HL-60/S4 (cell line): ENCODE measurements around the gene CD300LG.
"Not testable (repeated sequence)": the region's sequence is repeated elsewhere in the genome, so short reads cannot be mapped to it uniquely, and the experiment has no call there.

Experiments
- in situ Hi-C: fragments of 300-500 bp; cut with MboI; formaldehyde crosslinking; loops from 2 replicates; pipeline ENCODE4 v1.14.3; 2022; ENCODE audit warnings: low sequenced_read_pairs

CD300LG gene

DNA sequence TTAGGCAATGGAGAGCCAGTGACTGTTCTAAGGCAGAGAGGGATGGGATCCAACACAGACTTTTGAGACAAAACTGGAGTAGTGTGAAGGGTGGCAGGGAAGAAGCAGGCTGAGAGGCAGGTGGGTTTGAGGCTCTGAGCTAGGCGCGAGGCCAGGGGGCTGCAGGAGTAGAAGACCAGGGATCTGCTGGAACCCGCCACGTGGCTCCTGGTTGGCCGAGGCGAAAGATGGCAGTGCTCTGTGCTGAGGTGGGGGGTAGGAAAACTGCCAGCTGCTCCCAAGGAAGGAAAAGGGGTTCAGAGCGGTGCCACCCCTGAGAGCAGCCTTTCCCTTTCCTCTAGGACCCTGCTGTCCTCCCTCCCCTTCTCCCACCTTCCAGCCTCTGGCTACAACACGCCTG lies 5.6 kb downstream of the CD300LG start:
- in situ Hi-C loops: no loop called here

DNA sequence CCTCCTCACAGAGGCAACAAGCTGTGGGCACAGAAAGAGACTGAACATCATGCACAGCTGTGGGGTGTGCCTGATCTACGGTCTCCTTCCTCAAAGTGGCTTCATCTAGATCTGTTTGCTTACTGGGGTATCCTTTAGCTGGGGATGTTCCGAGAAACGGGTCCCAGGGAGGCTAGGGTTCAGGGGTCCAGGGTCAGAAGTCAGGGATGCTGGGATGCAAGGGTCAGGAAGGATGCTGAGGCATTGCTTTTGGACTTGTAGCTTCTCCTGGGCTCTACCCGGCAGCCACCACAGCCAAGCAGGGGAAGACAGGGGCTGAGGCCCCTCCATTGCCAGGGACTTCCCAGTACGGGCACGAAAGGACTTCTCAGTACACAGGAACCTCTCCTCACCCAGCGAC lies 6.6 kb downstream of the CD300LG start:
- in situ Hi-C loops: no loop called here

GRCh38 chr17:43854498-43854897 lies 7.5 kb downstream of the CD300LG start:
- in situ Hi-C loops: no loop called here

DNA sequence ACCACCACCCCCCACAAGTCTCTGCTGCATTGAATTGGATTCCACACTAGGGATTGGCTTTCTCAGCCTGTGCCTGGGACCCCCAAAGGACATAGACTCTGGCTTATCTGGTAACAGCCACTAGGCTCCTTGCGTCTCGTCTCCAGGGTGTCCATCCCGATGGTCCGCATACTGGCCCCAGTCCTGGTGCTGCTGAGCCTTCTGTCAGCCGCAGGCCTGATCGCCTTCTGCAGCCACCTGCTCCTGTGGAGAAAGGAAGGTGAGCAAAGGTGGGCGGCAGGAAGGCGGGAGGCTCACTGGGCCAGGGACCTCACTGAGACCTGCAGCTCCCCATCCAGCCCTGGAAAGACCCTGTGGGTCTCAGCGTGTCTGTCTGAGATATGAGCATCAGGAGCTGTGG lies 8.1 kb downstream of the CD300LG start:
- in situ Hi-C loops: no loop called here

DNA sequence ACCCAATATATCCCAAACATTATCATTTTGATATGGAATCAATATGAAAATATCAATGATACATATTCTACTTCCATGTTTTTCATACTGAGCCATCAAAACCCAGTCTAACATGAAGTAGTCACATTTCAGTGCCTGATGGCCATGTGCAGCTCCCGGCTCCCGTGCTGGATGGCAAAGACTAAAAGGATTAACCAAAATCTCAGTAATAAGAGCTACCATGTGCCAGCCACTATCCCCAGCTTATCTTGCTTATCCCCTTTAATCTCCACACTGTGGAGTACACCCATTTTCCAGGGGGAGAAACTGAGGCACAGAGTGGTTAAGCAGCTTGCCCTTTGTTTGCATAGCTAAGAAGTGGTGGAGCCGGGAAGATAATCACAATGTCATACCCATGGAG lies 9.2 kb downstream of the CD300LG start:
- in situ Hi-C loops: no loop called here

DNA sequence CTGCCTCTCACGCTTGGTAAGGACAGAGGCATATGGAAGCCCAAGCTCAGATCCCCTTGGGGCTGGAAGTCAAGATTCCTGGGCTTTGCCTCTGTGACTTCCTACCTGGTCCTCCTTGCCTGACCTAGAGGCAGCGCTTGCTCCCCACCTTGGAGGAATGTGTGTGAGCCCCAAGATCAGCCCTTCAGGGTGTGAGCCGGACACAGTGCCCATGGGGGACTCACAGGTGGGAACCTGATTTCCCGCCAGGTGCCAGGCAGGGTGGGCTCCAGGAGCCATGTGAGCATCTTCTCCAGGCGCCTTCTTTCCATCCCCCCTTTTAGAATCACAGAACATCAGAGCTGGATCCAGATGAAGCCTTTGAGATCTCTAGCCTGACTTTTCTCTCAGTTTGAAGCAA lies 10.2 kb downstream of the CD300LG start:
- in situ Hi-C loops: no loop called here

GRCh38 chr17:43857957-43858600 lies 11.1 kb downstream of the CD300LG start:
- in situ Hi-C loops: no loop called here

DNA sequence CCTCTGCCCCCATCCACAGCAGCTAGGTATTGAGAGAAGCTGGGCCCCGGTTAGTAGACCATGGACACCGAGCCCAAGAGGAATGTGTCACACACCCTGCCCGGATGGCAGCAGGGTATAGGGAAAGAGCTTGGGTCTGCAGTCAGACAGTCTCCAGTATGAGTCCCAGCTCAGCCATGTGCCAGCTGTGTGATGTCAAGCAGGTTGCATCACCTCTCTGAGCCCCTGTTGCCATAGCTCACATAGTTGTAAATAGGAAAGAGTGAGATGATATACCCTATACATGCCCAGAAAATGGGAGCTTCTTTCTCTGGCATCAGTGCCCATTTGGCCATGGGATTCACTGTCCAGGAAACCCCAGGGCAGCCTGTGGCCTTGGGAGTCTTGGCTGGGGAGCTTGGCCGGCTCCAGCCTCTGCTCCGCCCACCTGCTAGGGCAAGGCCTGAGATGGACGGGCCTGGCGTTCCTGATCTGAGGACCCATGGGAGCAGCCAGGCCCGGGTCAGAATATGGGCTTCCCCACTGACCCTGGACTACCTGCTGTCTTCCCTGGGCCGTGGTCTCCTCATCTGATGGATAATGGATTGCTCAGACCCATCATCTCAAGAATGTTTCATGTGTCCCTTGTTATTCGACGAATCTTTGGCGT lies 13.2 kb downstream of the CD300LG start:
- in situ Hi-C loops: no loop called here

DNA sequence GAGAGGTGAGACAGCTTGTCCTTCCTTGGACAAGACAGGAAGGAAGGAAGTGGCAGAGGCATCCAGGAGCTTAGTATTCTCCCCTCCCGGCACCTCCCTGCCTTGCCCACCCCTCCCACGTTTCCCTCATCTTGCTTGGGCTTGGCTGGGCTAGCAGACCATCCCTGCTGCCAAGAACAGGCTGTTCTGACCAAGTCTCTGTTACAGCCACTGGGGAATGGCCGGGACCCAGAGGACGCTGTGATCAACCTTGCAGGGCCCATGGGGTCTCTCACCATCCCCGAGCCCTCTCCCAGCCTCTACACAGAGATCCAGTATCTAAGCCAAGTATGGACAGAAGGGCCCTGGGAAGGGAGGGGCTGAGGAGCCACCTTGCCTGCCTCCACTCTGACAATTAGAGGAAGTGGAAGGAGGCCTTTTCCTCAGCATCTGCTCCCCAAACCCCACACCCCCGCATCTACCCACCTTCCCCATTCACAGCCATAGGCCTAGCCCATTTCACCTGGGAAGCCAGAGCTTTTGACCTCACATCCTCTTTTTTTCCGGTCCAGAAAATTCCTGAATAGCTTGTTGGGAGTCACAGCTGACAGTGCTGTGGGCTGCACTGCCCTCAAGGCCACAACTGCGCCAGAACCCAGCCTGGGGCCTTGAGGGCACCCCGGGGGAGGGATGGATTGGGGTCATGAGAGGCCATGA lies 14.1 kb downstream of the CD300LG start:
- in situ Hi-C loops: no loop called here

- in situ Hi-C loops: no loop called here
Measured at GRCh38 chr17:43861960-43862359, 15.0 kb downstream of the CD300LG start.

- in situ Hi-C loops: no loop called here
Measured at GRCh38 chr17:43864161-43864984, 17.4 kb downstream of the CD300LG start.

- in situ Hi-C loops: no loop called here
Measured at GRCh38 chr17:43868226-43868994, 21.4 kb downstream of the CD300LG start.

- in situ Hi-C loops: not testable (repeated sequence)
Measured at GRCh38 chr17:43869031-43869430, 22.1 kb downstream of the CD300LG start.

GRCh38 chr17:43871946-43872690 lies 25.1 kb downstream of the CD300LG start:
- in situ Hi-C loops: no loop called here

DNA sequence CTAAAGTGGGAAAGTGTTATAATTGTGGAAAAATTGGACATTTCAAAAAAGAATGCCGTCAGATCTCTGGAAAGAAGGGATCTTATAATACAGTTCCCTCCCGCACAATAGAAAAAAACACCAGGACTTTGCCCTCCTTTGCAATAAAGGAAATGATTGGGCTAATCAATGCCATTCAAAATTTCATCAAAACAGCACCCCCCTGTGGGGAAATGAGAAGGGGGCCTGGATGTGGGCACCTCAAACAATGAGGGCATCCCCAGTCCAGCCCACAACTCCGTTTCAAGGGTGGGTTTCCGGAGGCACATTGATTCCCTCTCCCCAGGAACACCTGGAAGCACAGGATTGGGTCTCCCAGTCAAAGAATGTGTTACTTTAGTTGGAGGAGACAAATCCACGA lies 26.1 kb downstream of the CD300LG start:
- in situ Hi-C loops: no loop called here

DNA sequence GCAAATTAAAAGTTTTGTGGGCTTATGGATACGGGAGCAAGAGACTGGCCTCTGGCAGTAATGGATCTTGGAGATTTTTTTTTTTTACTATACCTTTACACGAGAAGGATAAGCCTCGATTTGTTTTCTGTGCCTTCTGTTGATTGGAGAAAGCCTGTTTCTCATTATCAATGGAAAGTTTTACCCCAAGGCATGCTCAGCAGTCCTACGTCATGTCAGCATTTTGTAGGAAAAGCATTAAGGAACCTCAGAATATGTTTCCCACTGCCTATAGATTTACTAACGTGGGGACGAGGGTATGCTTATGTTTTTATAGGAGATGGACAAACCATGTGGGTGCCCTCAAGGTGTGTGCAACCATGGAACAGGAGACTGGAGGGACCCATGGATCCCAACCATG lies 26.8 kb downstream of the CD300LG start:
- in situ Hi-C loops: no loop called here

- in situ Hi-C loops: no loop called here
Measured at GRCh38 chr17:43874293-43874692, 27.3 kb downstream of the CD300LG start.

- in situ Hi-C loops: no loop called here
Measured at GRCh38 chr17:43875476-43876147, 28.6 kb downstream of the CD300LG start.

- in situ Hi-C loops: no loop called here
Measured at GRCh38 chr17:43877031-43877430, 30.1 kb downstream of the CD300LG start.
